Right lung (tissue), 10 donors: Measurements from ENCODE around the gene ENPEP. TPM values are rescaled to one million over a fixed set of nuclear protein-coding genes. Genes with fewer than 3 reads are reported as not detected.
A peak's percentile ranks its signal among the peaks of the same experiment; 100 is the strongest.
"Not testable (repeated sequence)": the region's sequence is repeated elsewhere in the genome, so short reads cannot be mapped to it uniquely, and the experiment has no call there.

Source experiments
- DNase-seq, 2 donors: peaks; one replicate each; pipeline ENCODE4 v3.0.0-alpha.2; 2013
- long read RNA-seq, 8 donors: transcript quantifications; one replicate each; lab custom pipeline, GENCODE V29; 2026
- polyA plus RNA-seq, 5 donors: library from polyadenylated mRNA; unstranded; fragments of 120-200 nt; gene quantifications; one replicate each; pipeline versions ENCODE4 v1.2.1 to v1.2.3, GENCODE V29; 2013; ENCODE audit warnings: inconsistent platforms in 1 of 5, low replicate concordance in 1 of 5; ENCODE audit not compliant: insufficient read length in 5 of 5, insufficient read depth in 1 of 5

The ENPEP gene, protein sequence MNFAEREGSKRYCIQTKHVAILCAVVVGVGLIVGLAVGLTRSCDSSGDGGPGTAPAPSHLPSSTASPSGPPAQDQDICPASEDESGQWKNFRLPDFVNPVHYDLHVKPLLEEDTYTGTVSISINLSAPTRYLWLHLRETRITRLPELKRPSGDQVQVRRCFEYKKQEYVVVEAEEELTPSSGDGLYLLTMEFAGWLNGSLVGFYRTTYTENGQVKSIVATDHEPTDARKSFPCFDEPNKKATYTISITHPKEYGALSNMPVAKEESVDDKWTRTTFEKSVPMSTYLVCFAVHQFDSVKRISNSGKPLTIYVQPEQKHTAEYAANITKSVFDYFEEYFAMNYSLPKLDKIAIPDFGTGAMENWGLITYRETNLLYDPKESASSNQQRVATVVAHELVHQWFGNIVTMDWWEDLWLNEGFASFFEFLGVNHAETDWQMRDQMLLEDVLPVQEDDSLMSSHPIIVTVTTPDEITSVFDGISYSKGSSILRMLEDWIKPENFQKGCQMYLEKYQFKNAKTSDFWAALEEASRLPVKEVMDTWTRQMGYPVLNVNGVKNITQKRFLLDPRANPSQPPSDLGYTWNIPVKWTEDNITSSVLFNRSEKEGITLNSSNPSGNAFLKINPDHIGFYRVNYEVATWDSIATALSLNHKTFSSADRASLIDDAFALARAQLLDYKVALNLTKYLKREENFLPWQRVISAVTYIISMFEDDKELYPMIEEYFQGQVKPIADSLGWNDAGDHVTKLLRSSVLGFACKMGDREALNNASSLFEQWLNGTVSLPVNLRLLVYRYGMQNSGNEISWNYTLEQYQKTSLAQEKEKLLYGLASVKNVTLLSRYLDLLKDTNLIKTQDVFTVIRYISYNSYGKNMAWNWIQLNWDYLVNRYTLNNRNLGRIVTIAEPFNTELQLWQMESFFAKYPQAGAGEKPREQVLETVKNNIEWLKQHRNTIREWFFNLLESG
- 10 to 100 TPM; 17.6 to 49.6 (median 37.8) TPM for polyA plus RNA-seq
- long read RNA-seq, donor 1, full-length matches to known transcripts = 2 of 2 reads
- long read RNA-seq, donor 1, partial matches to known transcripts = 0 of 2 reads
- long read RNA-seq, donor 1, other reads (novel, unspliced or antisense) = 0 of 2 reads
- long read RNA-seq, donor 2, full-length matches to known transcripts = 2 of 2 reads
- long read RNA-seq, donor 2, partial matches to known transcripts = 0 of 2 reads
- long read RNA-seq, donor 2, other reads (novel, unspliced or antisense) = 0 of 2 reads
- long read RNA-seq, donor 3, full-length matches to known transcripts = 1 of 1 reads
- long read RNA-seq, donor 3, partial matches to known transcripts = 0 of 1 reads
- long read RNA-seq, donor 3, other reads (novel, unspliced or antisense) = 0 of 1 reads
- long read RNA-seq, donor 4, full-length matches to known transcripts = 4 of 4 reads
- long read RNA-seq, donor 4, partial matches to known transcripts = 0 of 4 reads
- long read RNA-seq, donor 4, other reads (novel, unspliced or antisense) = 0 of 4 reads
- long read RNA-seq, donor 5, full-length matches to known transcripts = 6 of 16 reads
- long read RNA-seq, donor 5, partial matches to known transcripts = 10 of 16 reads
- long read RNA-seq, donor 5, other reads (novel, unspliced or antisense) = 0 of 16 reads
- long read RNA-seq, donor 6, full-length matches to known transcripts = 5 of 5 reads
- long read RNA-seq, donor 6, partial matches to known transcripts = 0 of 5 reads
- long read RNA-seq, donor 6, other reads (novel, unspliced or antisense) = 0 of 5 reads
- long read RNA-seq, donor 7, full-length matches to known transcripts = 2 of 2 reads
- long read RNA-seq, donor 7, partial matches to known transcripts = 0 of 2 reads
- long read RNA-seq, donor 7, other reads (novel, unspliced or antisense) = 0 of 2 reads
- long read RNA-seq, donor 8 = 0 reads

DNA sequence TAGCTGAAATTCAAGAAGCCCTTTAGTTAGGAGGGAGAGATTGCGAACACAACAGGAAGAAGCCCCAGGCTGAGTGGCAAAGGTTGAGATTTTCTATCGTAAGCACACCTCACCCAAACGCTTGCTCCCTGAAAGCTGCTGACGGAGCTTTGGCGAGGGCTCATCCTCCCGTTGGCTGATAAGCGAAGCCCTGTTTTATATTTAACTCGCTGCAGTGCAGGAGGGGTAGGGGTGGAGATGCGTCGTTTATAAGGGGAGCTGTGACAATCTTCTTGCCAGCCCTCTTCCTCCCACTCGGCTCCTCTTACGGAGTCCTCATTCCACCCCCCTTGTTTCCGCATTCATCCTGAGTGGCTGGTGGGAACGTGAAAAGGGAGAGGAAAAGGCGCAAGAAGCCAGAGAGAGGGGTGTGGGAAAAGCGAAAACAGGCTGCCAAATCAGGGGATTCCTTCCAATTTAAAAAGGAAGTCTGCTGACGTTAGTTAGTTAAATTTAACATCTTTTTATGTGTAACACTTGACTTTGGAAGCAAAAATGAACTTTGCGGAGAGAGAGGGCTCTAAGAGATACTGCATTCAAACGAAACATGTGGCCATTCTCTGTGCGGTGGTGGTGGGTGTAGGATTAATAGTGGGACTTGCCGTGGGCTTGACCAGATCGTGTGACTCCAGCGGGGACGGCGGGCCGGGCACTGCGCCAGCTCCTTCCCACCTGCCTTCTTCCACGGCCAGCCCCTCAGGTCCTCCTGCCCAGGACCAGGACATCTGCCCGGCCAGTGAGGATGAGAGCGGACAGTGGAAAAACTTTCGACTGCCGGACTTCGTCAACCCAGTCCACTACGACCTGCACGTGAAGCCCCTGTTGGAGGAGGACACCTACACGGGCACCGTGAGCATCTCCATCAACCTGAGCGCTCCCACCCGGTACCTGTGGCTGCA lies at the start of gene ENPEP:
Gene ENPEP (plus strand): TSS at position 275 of the 938 bp plus-strand sequence. CDS start 260 bp downstream, at position 535.
- DNase-seq = peak; percentile 56 to 58

DNA sequence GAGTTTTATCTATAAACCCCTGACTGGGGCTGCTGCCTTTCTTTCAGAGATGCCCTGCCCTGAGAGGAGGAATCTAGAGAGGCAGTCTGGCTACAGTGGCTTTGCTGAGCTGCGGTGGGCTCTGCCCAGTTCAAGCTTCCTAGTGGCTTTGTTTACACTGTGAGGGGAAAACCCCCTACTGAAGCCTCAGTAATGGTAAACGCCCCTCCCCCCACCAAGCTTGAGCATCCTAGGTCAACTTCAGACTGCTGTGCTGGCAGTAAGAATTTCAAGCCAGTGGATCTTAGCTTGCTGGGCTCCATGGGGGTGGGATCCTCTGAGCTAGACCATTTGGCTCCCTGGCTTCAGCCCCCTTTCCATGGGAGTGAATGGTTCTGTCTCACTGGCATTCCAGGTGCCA lies 44.1 kb upstream of the ENPEP start:
- not testable (repeated sequence) for DNase-seq

DNA sequence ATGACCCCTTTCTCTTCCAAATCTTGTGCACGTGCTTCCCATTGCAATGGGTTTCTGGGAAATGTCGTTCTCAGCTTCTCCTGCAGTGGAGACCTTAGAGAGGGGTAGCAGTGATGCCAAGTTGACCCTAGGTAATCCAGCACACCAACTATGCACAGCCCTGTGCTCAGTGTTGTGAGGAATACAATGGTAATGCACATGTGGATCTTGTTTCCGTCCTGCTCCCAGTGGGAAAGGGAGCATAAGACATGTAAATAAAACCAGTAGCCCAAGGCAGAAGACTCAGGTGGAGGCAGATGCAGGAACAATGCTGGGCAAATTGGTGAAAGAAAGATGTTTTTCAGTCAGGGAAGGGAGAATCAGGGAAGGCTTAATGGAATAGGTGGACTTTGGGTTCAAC lies 38.7 kb upstream of the ENPEP start:
- DNase-seq = not testable (repeated sequence)

DNA sequence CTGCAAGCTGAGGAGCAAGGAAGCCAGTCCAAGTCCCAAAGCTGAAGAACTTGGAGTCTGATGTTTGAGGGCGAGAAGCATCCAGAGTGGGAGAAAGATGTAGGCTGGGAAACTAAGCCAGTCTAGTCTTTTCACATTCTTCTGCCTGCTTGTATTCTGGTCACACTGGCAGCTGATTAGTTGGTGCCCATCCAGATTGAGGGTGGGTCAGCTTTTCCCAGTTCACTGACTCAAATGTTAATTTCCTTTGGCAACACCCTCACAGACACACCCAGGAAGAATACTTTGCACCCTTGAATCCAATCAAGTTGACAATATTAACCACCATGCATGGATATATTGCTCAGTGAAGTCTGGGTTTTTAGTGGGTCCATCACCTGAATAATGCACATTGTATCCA lies 36.7 kb upstream of the ENPEP start:
- DNase-seq = not testable (repeated sequence)

DNA sequence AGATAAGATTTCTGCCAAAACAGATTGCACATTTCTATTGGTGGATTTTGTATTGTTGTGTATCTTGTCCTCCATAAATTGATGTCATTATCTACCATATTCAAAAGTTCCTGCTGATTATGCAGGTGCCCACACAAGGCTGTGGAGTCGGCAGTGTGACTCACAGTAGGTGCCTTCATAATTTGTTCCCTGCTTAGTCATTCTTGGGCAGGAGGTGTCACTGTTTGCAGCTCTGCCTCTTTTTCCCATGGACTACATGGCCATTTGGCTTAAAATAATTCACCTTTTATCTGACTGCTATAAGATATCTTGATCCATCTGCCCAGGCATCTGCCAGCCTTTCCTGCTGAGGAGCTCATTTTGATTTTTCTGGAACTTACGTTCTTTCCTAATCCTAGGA lies 33.6 kb upstream of the ENPEP start:
- no peak for DNase-seq

DNA sequence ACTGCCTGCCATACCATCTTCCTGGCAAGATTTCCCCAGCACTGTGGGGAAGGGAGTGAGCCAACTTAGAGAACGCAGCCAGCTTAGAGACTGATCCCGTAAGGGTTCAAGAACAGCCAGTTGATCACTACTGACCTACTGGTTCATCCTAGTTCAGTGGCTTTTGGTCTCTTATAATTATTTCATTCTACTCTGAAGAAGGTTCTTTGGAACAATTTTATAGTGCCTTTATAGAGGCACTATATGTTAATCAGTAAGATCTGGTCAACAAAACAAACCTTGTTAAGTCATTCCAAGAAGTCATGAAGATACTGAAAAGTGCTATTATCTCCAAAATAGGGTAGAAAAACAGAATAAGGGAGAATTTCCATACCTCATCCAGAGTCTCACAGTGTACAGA lies 33.2 kb upstream of the ENPEP start:
- no peak for DNase-seq

DNA sequence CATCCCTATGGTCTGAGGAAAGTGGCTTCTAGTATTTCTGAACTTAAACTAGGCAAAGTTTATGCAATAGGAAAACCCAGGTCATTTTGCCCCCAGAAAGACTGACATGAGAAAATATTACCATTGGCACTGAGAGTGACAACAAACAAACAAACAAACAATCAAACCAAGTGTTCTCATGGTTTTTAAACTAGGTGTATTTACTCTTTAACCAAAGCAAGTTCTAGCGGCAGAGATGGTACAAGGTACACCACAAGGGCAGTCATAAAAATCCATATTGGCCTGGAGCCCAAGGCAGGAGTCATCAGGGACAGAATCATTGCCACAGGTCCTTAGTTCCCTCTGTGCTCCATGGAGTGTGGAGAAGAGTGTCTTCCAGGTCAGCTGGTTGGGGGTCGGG lies 26.0 kb upstream of the ENPEP start:
- DNase-seq = no peak

DNA sequence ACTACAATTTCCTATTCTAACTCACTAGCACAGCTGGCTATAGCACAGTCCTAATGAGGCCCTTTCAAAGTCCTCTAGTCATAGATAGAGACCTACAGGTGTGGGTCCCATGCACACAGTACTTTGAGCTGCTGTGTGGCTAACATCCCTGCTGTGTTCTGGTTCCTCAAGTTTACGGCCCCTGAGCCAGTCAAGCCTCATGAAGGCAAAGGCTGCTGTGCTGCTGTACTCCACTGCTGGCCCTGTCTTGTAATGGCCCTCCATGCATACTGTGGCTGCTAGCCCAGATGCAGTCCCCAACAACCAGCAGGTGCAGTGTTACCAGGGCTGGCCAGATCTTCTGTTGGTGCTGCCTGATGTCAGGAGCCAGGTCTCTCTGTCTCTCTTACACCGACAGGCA lies 23.4 kb upstream of the ENPEP start:
- no peak for DNase-seq

DNA sequence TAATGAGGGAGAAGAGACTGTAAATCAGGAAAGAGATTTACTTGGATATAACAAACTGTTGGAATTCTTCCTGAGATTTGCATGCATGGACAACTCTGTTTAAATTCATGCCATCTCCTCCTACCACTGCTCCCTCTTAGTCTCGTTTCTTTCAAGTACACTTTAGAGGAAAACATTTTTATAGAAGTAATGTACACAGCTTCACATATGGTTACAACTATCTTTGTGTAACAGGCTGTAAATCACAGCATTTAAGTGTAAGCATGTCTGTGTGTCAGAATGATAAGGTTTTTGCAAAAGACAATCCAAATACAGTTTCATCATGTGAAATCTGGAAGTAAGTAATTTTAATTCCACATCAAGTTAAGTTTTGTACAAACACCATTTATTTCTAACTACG lies 21.5 kb upstream of the ENPEP start:
- DNase-seq = no peak

DNA sequence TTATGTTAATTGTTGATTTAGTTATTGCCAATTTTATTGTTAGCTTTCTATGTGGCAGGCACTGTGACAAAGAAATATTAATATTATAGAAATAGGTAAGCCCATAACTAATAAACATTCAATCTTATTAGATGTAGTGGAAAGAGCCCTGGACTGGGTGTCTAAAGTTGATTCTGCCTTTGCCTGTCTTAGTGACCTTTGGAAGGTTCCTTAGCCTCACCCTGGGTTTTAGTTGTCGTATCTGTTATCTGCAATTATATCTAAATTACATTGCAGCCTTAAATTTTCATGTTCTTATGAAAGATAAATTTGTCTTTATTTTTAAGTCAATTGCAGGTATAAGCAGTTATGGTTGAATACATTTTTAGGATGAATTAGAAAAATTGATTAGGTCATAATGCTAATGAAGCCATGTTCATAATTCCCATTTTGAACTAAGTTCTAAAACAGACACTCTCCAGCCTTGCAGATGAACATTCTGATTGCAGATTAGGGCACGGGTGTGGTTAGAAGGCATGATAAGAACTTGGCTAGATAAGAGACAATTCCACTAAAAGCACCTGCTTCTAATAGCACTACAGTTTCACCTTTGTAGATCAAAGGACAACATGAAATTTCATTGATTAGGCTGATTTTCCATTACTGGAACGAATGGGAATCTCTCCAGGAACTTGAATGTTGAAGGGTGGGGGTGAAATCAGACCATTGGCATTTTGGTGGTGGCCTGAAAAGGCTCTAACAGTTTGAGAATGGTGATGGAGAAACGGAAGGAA lies 17.3 kb upstream of the ENPEP start:
- no peak for DNase-seq

DNA sequence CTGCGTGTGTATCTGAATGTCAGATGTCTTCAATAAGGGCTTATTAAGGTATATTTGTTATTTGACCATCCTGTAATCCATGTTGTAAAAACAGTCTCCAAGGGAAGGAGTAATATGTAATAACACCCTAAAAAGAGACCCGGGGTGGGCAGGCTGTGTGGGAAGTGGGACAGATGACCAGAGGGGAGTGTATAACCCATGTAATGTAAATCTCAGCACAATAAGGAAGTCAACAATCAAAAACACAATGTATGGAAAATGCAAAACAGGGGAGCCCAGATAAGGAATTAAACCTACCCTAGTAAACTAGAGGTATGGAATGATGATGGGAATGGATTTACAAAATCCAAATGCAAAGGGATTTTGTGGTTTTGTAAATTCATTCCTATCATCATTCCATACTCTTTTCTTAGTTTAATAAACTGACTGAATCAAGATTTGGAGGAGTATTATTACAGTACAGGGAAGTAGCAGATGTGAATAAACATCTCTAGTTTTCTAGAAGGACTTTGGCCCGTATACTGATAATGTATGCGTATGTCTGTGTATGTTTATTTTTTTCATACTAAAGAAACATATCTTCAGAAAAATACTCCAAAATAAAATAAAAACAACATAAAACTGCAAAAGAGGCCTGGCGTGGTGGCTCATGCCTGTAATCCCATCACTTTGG lies 15.7 kb upstream of the ENPEP start:
- no peak for DNase-seq

DNA sequence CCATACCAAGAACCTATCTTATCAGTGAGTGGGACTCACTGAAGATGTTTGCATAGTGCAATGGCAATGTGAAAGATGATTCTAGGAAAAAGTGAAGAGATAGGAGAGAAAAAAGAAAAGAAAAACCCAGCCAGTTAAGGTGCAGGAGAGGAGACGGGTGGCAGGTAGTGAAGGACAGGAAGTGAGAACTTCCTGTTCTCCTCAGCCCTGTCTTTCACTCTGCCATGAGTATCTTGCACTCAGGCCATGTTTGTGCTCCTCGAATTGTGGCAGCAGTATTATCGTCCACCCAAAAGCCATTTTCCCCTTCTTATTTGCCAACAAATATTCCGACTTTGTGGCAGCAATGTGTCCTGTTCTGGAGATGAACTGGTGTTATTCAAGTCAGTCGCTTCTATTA lies 8.6 kb upstream of the ENPEP start:
- DNase-seq = no peak

DNA sequence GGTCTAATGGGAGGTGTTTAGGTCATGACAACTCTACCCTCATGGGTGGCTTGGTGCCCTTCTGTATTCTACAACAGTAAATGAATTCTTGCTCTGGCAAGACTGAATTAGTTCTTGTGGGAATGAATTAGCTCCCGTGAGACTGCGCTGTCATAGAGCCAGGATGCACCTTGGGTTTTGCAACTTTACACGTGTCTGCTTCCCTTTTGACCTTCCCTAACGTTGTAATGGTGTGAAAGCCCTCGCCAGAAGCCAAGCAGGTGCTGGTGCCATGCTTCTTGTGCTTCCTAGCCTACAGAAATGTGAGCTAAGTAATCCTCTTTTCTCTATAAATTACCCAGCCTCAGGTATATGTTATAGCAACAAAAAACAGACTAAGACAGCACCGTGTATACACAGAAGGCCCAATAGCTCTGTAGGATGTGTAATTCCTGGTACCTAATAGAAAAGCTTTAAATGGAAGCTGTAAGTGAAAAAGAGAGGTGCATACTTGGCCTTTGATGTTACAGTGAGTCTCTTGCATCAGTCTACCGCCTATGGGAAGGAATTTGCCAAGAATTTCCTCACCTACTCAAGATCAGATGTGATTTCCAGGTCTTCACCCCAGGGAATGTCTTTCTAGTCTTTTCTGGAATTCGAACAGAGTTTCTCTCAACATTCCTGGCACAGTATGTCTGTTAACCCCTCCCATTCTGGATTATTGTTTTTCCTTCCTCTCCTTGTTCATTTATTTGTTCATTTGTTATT lies 3.2 kb upstream of the ENPEP start:
- DNase-seq = no peak

DNA sequence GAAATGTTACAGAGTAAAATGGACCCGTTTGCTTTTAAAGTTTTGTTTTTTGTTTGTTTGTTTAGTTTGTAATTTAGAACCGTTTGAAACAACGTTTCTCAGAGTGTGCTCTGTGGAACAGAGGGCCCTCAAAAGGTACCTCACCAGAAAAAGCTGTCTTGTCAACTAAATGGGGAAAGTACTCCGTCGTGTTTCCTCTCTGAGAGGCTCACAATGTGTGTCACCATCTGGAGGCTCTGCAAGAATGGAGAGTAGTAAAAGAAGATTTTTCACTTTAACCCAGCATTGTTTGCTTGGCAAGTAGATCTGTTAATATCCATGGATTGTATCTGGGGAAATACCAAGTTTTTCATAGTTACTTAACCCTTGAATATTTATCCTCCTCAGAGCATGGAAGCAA lies 1.5 kb upstream of the ENPEP start:
- no peak for DNase-seq

DNA sequence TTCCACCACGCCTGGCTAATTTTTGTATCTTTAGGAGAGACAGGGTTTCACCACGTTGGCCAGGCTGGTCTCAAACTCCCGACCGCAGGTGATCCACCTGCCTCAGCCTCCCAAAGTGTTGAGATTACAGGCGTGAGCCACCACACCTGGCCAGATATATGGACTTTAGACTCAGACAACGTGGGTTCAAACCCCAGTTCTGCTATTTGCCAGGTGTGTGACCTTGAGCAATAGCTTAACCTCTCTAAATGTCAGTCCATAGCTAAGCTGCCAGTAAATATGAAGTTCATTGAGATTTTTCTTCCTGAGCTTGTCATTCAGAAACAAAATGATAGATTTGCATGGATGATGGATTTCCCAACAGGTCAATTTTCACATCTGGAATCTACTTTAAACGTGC lies 875 bp upstream of the ENPEP start:
- not testable (repeated sequence) for DNase-seq

DNA sequence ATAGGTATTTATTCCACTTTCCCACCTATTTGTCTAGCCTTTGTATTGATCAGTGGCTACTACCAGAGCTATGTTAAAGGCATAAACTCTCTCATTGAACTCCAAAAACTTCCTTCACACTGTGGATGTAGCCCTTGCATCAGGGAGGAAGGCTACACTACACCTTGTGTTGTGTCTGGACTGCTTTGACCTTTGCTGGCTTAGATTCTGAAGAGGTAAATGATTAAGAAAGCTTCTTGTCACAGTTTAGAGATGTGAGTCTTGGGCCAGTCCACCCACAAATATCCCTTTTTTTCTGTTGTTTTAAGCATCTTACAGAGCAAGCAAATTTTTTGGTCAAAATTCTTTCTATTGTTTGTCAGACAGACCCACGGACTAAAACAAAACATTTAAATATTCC lies 1.9 kb downstream of the ENPEP start:
- no peak for DNase-seq

DNA sequence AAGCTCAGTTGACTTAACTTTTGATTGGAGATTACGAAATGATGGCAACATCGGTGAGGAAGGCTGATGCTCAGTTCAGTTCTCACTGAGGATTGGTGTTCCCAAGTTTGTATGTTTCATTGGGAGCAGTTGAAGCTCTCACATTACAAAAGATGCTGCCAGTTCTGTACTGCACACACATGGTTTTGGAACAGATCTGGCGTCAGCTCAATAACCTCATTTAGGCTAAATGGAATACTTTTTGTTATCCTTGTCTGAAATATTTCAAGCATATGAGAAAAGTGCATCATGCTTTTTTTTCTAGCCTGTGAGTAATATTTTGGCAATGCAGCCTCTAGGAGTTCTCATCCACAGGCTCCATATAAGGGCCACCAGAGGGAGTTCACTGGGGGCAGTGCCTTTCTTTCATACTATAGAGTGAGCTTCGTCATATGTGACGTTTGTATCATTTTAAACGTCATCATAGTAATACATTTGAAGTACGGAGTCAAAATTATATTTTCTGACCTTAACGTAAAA lies 4.1 kb downstream of the ENPEP start:
- DNase-seq = no peak
